ENCODE measurements around the gene CACNA1C.
"Not testable (repeated sequence)": the region's sequence is repeated elsewhere in the genome, so short reads cannot be mapped to it uniquely, and the experiment has no call there.

CACNA1C gene

DNA sequence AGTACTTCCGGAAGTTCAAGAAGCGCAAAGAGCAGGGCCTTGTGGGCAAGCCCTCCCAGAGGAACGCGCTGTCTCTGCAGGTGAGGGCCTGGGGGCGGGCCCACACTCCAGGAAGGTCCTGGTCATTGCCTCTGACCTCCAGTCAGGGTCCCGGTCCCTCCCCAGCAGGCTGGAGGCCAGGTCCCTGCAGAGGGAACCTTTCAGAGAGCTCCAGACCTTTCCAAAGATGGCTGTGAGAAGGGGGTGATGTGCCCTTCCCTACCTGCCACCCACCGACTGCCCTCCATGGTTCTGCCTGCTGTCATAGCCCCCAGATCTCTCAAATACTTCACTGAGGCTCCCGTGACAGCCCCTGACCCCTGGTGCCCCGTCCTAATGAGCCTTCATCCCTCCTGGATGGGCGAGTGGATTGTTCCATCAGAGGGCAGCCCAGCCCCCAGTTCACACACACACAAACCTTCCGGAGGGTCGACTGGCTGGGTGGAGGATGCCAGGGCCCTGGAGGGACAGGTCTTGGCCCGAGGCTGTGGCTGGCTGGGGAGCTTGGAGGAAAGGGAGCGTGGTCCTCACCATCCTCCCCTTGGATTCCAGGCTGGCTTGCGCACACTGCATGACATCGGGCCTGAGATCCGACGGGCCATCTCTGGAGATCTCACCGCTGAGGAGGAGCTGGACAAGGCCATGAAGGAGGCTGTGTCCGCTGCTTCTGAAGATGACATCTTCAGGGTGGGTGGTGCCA, 624.5 kb downstream of the CACNA1C start:
- H3K9me3 Mint-ChIP-seq: no peaks in the 10 kb centered on the region

GRCh38 chr12:2678426-2678825, 625.6 kb downstream of the CACNA1C start:
- no peaks in the 10 kb centered on the region for H3K9me3 Mint-ChIP-seq
- H3K4me1 Mint-ChIP-seq: peaks cover 6% of the 10 kb centered on the region
- no peaks in the 10 kb centered on the region for H3K27me3 Mint-ChIP-seq
- H3K36me3 Mint-ChIP-seq: no peaks in the 10 kb centered on the region
- H3K4me3 Mint-ChIP-seq: no peak overlapping the region
- no peak overlapping the region for H3K27ac Mint-ChIP-seq

More for the DNA sequence above, 624.5 kb downstream of the CACNA1C start:
- no peaks in the 10 kb centered on the region for H3K27me3 Mint-ChIP-seq
- H3K27ac Mint-ChIP-seq: no peak overlapping the region
- no peaks in the 10 kb centered on the region for H3K36me3 Mint-ChIP-seq
- H3K4me3 Mint-ChIP-seq: no peak overlapping the region
- no peaks in the 10 kb centered on the region for H3K4me1 Mint-ChIP-seq

GRCh38 chr12:2679068-2679815, 626.5 kb downstream of the CACNA1C start:
- no peak overlapping the region for H3K27ac Mint-ChIP-seq
- no peaks in the 10 kb centered on the region for H3K27me3 Mint-ChIP-seq
- no peaks in the 10 kb centered on the region for H3K36me3 Mint-ChIP-seq
- H3K9me3 Mint-ChIP-seq: no peaks in the 10 kb centered on the region
- H3K4me3 Mint-ChIP-seq: no peak overlapping the region
- peaks cover 6% of the 10 kb centered on the region for H3K4me1 Mint-ChIP-seq

DNA sequence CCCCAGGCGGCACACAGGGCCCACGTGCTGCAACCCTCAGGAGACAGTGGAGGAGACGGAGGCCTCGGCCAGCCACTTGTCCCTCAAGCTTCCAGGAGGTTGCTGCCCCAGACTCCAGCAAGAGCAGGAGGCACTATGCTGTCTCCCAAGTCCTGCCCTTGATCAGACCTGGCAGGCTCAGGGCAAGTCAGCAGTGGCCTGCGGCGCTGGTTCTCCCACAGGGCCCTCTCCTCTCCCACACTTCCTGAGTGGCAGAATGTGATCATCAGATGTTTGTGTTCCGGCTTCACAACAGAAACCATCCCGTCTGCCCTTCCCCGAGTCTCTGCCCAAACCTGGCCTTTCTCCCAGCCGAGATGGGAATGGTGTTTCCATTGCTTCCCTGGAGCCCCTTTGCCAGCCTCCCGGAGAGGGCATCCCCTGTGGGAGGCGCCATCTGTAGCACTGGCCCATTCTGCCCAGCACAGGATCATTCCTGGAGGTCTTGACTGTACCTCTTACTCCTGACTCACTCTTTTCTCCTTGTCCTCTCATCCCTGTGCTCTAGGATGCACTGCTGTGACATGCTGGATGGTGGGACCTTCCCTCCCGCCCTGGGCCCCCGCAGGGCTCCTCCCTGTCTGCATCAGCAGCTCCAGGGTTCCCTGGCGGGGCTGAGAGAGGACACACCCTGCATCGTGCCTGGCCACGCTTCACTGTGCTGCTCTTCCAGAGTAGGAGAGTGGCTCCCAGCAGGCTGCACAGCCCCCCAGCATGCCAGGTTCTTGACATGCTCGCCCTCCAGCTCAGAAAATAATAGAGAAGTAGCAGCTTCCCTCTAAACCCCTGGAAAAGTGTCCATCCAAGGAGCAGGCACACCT, 627.3 kb downstream of the CACNA1C start:
- H3K27ac Mint-ChIP-seq: no peak overlapping the region

DNA sequence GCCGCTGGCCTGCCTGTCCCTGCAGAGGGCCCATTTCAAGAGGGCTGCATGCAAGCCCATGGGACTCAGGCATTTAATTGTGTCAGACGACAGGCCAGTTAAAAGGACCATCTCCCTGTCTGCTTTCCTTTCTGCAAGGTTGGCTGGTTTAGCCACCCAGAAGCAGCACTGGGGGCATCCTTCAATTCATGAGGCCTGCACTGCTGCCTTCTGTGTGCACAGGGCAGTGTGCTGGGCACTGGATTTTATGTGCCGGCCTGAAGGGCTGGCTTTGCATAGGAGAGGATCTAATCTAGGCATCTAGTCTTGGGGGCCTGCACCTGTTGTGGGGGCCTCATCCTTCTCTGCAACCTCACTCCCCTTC, 627.9 kb downstream of the CACNA1C start:
- no peaks in the 10 kb centered on the region for H3K9me3 Mint-ChIP-seq
- no peaks in the 10 kb centered on the region for H3K27me3 Mint-ChIP-seq
- H3K4me3 Mint-ChIP-seq: no peak overlapping the region
- no peaks in the 10 kb centered on the region for H3K36me3 Mint-ChIP-seq
- H3K27ac Mint-ChIP-seq: no peak overlapping the region
- peaks cover 6% of the 10 kb centered on the region for H3K4me1 Mint-ChIP-seq

More for the DNA sequence above, 627.3 kb downstream of the CACNA1C start:
- Mint-ChIP-seq H3K36me3 (no peaks in the 10 kb centered on the region), H3K4me3 (no peak overlapping the region), H3K27me3 (no peaks in the 10 kb centered on the region), H3K9me3 (no peaks in the 10 kb centered on the region), H3K4me1 (peaks cover 6% of the 10 kb centered on the region)

GRCh38 chr12:2681450-2682205, 628.8 kb downstream of the CACNA1C start:
- H3K4me1 Mint-ChIP-seq: peaks cover 6% of the 10 kb centered on the region
- H3K9me3 Mint-ChIP-seq: no peaks in the 10 kb centered on the region
- H3K4me3 Mint-ChIP-seq: no peak overlapping the region
- H3K27me3 Mint-ChIP-seq: no peaks in the 10 kb centered on the region
- H3K36me3 Mint-ChIP-seq: no peaks in the 10 kb centered on the region
- no peak overlapping the region for H3K27ac Mint-ChIP-seq

GRCh38 chr12:2682296-2683251, 629.8 kb downstream of the CACNA1C start:
- no peak overlapping the region for H3K4me3 Mint-ChIP-seq
- peak overlapping the region; percentile 95 for H3K27ac Mint-ChIP-seq
- H3K36me3 Mint-ChIP-seq: no peaks in the 10 kb centered on the region
- H3K4me1 Mint-ChIP-seq: peaks cover 6% of the 10 kb centered on the region
- H3K9me3 Mint-ChIP-seq: no peaks in the 10 kb centered on the region
- H3K27me3 Mint-ChIP-seq: no peaks in the 10 kb centered on the region

GRCh38 chr12:2683283-2684025, 630.7 kb downstream of the CACNA1C start:
- Mint-ChIP-seq H3K4me3 (no peak overlapping the region), H3K36me3 (no peaks in the 10 kb centered on the region), H3K27me3 (no peaks in the 10 kb centered on the region), H3K27ac (no peak overlapping the region), H3K4me1 (peaks cover 6% of the 10 kb centered on the region), H3K9me3 (no peaks in the 10 kb centered on the region)

DNA sequence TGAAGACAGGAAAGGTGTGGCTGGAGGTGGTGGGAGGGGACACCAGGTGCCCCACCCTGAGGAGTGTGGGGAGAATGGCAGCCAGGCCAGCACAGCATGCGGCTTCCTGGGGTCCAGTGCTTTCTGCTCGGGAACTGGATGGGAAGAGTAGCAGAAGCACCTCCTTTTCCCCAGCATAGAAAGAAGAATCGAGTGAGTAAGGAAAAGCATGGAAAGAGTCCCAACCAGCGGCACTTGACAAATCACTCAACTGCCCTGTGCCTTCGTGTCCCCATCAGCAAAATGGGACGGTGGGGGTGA, 631.2 kb downstream of the CACNA1C start:
- not testable (repeated sequence) for H3K36me3 Mint-ChIP-seq, H3K27me3 Mint-ChIP-seq, H3K9me3 Mint-ChIP-seq, H3K4me3 Mint-ChIP-seq, H3K4me1 Mint-ChIP-seq, H3K27ac Mint-ChIP-seq

DNA sequence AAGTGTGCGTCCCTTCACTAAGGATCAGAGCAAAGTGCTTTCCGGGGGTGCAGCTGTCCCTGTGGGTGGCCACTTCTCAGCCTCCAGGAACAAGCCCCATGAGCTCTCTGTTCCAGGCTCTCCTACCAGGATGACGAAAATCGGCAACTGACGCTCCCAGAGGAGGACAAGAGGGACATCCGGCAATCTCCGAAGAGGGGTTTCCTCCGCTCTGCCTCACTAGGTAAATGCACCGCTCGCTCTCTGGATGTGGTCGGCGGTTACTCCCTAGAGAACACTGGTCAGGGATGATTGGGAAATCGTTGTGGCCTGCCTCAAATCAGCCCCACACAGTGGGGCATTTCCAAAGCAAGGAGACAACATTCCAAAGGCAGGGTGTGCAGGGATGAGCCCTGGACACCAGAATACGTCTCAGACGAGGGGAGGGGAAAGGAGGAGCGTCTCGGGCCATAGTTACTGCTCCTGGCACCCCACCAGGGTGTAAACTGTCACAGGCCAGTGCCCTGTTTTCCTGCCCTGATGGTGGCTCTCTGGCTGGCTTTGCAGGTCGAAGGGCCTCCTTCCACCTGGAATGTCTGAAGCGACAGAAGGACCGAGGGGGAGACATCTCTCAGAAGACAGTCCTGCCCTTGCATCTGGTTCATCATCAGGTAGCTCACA, 633.0 kb downstream of the CACNA1C start:
- not testable (repeated sequence) for H3K27me3 Mint-ChIP-seq, H3K36me3 Mint-ChIP-seq, H3K9me3 Mint-ChIP-seq, H3K4me3 Mint-ChIP-seq, H3K27ac Mint-ChIP-seq
- H3K4me1 Mint-ChIP-seq: peaks cover 26% of the 10 kb centered on the region

DNA sequence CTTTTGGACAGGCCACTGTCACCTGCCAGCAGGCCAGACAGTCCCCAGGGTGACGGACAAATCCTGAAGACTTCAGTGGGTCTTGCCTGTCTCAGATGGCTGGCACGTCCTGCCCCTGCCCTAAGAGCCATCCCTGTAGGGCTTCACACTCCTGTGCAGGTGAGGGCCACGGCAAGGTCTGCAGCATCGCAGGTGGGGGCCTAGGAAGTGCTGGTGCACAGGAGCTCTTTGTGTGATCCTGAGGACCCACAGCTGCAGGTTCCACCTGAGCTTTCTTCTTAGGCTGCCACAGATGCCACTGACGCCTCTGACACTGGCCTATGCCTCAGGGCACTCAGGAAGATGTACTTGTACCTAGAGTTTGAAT, 633.5 kb downstream of the CACNA1C start:
- no peaks in the 10 kb centered on the region for H3K27me3 Mint-ChIP-seq
- peak overlapping the region; percentile 41 for H3K27ac Mint-ChIP-seq
- peaks cover 28% of the 10 kb centered on the region for H3K4me1 Mint-ChIP-seq
- no peaks in the 10 kb centered on the region for H3K36me3 Mint-ChIP-seq
- no peaks in the 10 kb centered on the region for H3K9me3 Mint-ChIP-seq
- no peak overlapping the region for H3K4me3 Mint-ChIP-seq

DNA sequence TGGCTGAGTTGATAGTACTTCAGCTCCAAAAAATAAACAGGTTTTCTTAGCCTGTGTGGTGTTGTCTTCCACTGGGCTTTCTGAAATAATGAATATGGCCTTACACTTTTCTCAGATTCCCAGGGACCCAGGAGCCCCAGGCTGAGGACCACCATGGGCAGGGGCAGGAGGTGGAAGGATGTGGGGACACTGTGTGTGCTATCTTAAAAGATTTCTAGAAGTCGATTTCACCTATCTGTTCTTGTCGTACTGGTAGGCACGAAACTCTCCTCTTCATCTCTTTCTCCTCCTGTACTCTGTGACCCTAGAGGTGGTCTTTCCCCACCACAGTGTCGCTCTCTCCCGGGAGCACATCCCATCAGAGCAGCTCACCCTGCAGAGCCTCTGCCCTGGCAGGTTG, 634.3 kb downstream of the CACNA1C start:
- Mint-ChIP-seq H3K27ac (no peak overlapping the region), H3K4me1 (peaks cover 33% of the 10 kb centered on the region), H3K4me3 (no peak overlapping the region)

GRCh38 chr12:2687726-2688125, 634.9 kb downstream of the CACNA1C start:
- Mint-ChIP-seq H3K4me3 (no peak overlapping the region), H3K36me3 (no peaks in the 10 kb centered on the region), H3K27me3 (no peaks in the 10 kb centered on the region), H3K4me1 (peaks cover 38% of the 10 kb centered on the region), H3K27ac (no peak overlapping the region), H3K9me3 (no peaks in the 10 kb centered on the region)

More for the DNA sequence above, 634.3 kb downstream of the CACNA1C start:
- no peaks in the 10 kb centered on the region for H3K9me3 Mint-ChIP-seq
- no peaks in the 10 kb centered on the region for H3K27me3 Mint-ChIP-seq
- H3K36me3 Mint-ChIP-seq: no peaks in the 10 kb centered on the region

Data from activated naive CD4-positive, alpha-beta T cell treated with anti-CD3 and anti-CD28 coated beads, Interleukin-2, amount 50 U/mL, for 24 hours (primary cell).